ENCODE measurements around the gene MCU.

Gene MCU

DNA sequence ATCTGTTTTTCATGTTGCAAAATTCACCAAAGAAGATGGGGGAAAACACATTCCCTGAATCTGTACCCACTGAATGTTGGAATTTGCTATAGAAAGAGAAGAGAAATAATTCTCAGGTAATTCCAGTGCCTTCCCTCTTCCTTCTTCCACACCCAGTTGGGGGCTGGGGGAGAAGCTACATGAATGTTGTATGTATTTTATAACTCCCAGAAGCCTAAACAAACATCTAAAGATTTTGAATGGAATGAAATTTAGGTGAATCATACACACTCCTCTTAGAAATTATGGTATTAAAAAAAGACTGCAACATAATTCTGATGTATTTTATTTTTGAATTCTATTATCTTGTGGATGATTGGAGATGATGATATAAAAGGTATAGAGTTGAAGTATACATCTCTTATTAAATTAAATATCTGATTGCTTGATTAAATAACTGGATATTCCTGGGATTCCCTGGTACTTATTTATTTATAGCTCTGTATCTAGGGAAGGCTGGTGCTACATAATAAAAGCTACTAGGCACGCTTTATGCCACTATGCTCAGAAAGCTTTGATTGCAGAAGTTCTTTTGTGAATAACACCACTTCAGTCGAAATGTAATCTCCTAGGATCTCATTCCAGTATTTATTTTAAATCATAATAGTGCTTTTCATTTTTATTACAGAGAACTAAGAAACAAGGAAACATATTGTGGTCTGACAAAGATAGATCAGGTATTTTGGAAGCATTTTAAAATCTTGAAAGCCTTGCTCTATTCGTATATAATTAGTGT is 98.5 kb downstream of the MCU start:
- in situ Hi-C loops (cut with MboI; ENCODE audit: low pct_unique_long_range_greater_than_20kb, low sequenced_read_pairs) = no loop called here
- DNase-seq = no peak

DNA sequence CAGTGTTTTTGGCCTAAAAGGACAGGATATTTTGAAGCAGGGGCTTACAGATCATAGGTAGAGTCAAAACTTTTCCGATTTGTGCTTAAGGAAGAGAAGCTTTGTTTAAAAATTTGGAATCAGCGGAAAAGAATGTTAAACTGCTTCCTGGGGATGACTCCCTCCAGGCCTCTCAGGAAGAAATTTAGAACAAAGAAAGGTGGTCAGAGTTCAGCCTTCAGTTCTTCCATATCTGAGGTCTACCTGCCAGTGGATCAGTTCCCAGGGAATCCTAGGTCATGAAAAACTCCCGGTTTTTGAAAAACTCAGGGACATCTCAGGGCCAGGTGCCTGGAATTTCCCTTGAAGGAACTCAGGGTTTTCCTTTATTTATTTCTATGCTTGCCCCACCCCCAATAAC is 100.3 kb downstream of the MCU start:
- DNase-seq = no peak
- in situ Hi-C loops (cut with MboI; ENCODE audit: low pct_unique_long_range_greater_than_20kb, low sequenced_read_pairs) = no loop called here

DNA sequence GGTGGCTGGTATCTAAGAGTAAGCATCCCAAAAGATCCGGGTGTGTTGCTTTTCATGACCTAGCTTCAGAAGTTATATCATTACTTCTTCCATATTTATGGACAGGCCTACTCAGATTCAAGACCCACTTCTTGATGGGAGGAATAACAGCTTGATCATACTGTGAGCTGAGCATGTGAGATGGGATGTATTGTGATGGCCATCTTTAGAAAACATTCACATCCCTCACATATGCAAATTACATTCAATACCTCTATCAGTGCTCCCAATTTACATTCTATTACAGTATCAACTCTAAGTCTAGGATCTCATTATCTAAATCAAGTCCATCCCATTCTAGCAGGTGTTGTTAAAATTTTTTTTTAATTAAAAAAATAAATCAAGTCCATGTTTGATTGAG is 101.8 kb downstream of the MCU start:
- in situ Hi-C loops (cut with MboI; ENCODE audit: low pct_unique_long_range_greater_than_20kb, low sequenced_read_pairs) = no loop called here
- DNase-seq = no peak

DNA sequence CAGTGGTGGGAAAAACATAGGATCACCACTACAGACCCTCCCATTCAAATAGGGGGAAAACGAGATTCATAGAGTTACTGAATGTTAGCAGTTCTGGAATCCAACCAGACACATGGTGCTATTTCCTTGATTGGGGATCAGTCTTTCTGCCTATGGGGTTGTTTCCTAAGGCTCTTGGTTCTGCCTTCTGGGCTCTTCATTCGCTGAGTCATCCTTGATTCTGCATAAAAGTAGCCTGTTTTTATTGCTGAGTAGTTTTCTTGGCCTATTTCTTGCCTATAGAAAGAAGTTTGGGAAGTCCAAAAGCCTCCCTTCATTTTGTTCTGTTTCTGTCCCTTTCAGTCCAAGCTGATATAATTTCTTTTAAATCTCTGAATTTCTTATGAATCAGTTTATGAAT is 102.3 kb downstream of the MCU start:
- in situ Hi-C loops (cut with MboI; ENCODE audit: low pct_unique_long_range_greater_than_20kb, low sequenced_read_pairs) = no loop called here
- DNase-seq = no peak

DNA sequence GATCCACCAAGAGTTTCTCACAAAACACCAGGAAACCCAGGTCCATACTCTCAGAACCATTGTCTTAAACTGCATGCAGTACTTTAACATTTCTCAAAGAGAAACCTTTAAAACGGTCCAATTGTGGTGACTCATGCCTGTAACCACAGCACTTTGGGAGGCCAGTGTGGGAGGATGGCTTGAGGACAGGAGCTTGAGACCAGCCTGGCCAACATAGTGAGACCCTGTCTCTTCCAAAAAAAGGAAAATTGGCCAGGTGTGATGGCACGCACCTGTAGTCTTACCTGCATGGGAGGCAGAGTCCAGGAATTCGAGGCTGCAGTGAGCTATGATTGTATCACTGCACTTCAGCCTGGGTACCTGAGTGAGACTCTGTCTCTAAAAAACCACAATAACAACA is 104.1 kb downstream of the MCU start:
- DNase-seq = no peak
- in situ Hi-C loops (cut with MboI; ENCODE audit: low pct_unique_long_range_greater_than_20kb, low sequenced_read_pairs) = no loop called here

DNA sequence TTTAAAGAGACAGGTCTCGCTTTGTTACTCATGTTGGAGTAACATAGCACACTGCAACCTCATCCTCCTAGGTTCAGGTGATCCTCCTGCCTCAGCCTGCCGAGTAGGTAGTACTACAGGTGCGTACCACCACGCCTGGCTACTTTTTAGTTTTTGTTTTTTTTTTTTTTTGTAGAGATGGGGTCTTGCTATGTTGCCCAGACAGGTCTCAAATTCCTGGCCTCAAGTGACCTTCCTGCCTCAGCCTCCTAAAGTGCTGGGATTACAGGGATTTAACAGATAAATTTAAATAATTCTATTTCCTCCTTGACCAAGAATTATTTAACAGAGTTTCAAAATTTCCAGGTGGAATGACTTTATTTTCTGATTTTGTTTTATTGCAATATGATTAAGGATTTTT is 104.6 kb downstream of the MCU start:
- DNase-seq = no peak
- in situ Hi-C loops (cut with MboI; ENCODE audit: low pct_unique_long_range_greater_than_20kb, low sequenced_read_pairs) = no loop called here

DNA sequence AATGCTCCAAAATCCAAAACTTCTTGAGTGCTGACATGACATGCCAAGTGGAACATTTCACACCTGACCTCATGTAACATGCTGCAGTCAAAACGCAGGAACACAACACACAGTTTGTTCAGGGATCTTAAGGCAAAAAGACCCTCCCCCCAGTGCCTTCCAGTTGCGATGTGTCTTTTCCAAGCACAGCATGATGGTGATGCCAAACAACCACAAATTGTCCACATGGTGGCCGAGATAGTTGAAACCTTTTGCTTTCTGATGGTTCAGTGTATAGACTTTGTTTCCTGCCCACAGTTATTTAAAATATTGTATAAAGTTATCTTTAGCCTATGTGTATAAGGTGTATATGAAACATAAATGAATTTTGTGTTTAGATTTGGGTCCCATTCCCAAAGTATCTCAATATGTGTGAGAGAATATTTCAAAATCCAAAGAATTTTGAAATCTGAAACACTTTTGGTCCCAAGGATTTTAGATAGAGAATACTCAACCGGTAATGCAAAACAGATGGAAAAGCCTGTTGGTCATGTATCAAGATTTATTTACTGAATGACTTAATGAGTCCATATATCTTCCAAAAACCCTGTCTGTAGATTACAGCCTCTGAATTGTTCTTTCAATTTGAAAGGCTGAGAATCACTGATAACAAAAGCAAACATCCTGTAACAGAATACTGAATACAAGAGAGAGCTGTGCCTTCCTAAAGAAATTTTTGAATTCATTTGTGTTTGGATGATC is 108.2 kb downstream of the MCU start:
- no peak for DNase-seq
- in situ Hi-C loops (cut with MboI; ENCODE audit: low pct_unique_long_range_greater_than_20kb, low sequenced_read_pairs) = no loop called here

DNA sequence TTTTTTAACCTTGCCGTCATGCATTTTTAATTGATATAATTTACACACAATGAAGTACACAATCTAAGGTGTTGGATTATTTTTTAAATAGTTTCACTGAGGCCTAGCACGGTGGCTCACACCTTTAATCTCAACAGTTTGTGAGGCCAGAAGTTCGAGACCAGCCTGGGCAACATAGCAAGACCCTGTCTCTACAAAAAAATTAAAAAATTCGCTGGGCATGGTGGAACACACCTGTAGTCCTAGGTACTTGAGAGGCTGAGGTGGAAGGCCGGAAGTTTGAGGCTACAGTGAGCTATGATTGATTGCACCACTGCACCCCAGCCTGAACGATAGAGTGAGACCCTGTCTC is 108.8 kb downstream of the MCU start:
- no peak for DNase-seq
- in situ Hi-C loops (cut with MboI; ENCODE audit: low pct_unique_long_range_greater_than_20kb, low sequenced_read_pairs) = no loop called here

DNA sequence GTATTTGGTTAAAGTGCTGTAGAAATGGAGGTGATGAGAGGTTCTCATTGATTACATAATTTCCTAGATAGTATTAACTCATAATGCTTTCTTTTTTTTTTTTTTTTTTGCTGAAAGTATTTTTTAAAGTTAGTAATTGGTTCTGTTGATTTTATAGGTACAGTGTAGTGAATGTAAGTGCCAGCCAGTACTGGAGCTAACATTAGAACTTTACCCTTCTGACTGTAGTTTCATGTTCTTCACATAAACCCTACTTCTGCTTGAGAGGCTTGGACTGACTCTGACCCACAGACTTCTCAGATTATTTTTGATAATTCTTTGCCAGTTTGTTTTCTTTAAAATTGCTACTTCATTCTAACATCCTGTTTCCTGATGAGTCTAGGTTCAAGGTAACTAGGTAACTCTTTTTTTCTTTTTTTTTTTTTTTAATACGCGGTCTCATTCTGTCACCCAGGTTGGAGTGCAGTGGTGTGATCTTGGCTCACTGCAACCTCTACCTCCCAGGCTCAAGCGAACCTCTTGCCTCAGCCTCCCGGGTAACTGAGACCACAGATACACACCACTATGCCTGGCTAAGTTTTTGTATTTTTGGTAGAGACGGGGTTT is 109.4 kb downstream of the MCU start:
- DNase-seq = no peak
- in situ Hi-C loops (cut with MboI; ENCODE audit: low pct_unique_long_range_greater_than_20kb, low sequenced_read_pairs) = no loop called here

DNA sequence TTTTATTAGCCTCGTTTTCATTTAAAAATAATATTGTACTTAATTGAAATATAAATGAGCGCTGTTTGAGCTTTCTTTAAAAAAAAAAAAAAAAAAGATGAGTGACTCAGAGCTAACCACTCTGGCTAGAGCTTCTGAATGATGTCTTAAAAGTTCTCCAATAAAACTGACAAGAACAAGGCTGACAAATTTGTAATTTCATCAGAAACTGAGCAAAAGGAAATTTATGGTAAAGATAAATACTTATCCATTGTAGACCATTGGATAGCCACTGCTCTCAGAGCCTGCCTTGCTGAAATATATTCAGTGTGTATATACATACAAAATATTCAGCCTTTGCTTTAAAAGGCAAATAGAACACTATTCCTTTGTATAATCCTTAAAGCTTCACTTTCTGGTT is 110.4 kb downstream of the MCU start:
- in situ Hi-C loops (cut with MboI; ENCODE audit: low pct_unique_long_range_greater_than_20kb, low sequenced_read_pairs) = no loop called here
- no peak for DNase-seq

DNA sequence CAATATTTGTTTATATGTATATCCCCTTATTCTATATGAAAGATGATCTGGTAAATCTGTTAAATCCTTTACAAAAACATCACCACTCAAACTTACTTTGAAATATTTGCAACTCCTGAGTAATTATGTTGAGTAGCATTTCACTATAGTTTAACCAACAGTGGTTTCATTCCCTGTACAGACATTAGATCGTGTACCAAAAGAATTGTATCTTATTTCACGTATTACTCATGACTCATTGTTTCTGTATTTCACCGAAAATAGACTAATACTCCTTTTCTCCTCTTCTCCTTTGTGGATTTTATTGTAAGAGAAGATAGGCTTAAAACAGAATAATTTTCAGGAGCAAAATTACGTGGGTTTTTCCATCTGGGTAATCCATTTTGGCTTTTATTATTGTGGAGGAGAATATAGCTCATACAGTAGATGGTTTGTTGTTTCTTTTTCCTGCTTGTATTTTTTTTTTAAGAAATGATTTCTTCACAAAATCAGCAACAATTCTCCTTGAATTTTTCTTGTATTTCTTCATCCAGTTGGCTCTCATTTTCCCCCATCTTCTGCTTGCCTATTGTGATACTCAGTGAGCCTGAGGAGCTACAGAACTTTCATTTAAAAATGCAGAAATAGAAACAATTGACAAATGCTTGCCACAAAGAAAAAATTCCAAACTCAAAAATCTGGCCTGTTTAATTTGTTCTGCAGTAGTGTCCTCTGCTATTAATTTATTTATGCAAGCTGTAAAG is 111.0 kb downstream of the MCU start:
- in situ Hi-C loops (cut with MboI; ENCODE audit: low pct_unique_long_range_greater_than_20kb, low sequenced_read_pairs) = no loop called here

DNA sequence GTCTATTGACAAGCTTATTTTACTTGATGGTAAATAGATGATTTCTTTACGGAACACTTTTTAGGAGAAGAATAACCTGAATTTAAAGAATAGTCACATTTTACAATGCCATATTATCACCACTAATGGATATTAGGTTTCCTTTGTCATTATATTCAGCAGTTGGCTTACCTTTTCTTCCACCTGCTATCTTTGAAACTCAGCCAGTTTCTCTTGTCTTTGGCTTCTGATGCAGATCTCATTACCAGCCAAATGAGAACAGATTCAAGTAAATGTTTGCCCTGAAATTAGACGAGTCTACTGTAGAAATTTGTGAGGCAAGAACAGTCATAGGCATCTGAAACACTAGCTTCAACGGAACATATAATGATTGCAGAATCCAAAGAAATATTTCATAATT is 116.1 kb downstream of the MCU start:
- in situ Hi-C loops (cut with MboI; ENCODE audit: low pct_unique_long_range_greater_than_20kb, low sequenced_read_pairs) = no loop called here
- no peak for DNase-seq

More for the DNA sequence above, 111.0 kb downstream of the MCU start:
- DNase-seq = no peak

DNA sequence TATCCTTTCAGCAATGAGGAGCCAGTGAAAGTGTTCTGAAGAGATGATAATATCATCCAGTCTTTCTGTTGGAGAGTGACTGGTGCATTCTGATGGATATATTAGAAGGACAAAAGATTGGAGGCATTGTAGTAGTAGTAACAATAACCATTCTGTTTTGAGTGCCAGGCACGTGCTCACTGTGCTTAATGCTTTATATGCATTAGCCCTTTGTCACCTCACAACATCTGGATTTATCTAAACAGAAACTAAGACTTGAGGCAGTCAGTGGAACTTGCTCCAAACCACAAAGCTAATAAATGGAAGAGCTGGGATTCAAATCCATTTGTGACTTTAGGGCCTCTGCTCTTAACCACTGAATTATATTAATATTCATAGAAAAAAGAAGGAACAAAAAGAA is 117.1 kb downstream of the MCU start:
- no peak for DNase-seq
- in situ Hi-C loops (cut with MboI; ENCODE audit: low pct_unique_long_range_greater_than_20kb, low sequenced_read_pairs) = no loop called here

DNA sequence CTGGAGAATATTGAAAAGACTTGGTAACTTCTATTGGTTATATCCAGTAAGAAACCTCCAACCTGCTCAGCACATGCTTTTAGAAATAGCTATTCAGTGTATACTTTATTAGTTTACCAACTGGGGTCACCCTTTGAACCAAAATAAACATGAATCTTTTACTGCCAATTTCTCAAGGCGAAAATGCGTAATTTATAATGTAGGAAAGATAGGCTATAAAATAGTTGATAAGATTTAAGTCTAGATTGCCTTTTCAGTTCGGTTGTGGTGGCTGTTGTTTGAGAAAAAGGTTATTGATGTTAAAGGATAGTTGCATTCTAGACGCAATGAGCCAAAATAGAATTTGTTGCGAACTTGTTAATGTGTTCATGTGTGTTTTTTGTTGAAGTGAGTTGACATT is 119.0 kb downstream of the MCU start:
- in situ Hi-C loops (cut with MboI; ENCODE audit: low pct_unique_long_range_greater_than_20kb, low sequenced_read_pairs) = no loop called here
- no peak for DNase-seq

DNA sequence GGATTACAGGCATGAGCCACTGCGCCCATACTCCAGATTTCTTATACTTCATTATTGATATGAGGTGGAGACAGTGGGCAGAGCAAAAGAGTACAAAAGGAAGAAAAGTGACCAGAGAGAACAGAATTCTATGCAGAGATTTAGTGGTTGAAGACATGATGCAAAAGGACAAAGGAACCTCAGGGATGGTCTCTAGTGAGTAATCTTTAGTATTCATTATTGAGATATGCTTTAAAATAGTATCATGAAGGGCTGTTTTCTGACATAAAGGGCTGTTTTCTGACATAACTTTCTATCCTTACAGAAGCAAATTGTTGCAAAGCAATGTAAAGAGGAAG is 120.4 kb downstream of the MCU start:
- no peak for DNase-seq
- in situ Hi-C loops (cut with MboI; ENCODE audit: low pct_unique_long_range_greater_than_20kb, low sequenced_read_pairs) = no loop called here

DNA sequence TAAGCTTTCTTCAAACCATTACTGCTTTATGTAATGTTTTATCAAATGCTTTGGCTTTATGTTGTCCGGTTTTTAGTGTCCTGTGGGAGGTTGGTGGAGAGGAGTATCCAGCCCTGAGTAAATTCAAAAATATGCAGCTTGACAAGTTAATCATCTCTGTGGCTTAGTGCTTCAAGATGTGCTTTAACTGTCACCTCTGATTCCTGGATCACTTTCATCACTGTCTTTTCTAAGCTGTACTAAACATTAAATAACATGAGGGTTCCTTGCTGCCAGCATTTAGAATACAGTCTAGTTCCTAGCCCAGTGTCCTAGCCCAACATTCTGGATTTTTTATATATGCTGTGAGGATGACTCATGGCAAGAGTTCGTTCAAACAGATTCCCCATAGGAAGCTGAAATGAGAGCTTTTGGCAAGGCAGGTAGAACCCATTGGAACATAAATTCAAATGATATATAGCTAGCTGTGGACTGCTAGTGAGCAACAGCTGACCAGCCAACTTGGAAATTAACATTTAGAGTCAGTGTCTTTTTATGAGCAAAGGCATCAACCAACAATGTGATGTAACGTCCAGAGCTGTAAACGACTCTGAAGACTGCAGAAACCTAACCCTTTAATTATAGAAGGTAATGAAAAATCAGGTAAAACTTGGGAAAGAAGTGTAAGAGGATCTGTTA is 120.9 kb downstream of the MCU start:
- DNase-seq = peak; percentile 26
- in situ Hi-C loops (cut with MboI; ENCODE audit: low pct_unique_long_range_greater_than_20kb, low sequenced_read_pairs) = no loop called here

DNA sequence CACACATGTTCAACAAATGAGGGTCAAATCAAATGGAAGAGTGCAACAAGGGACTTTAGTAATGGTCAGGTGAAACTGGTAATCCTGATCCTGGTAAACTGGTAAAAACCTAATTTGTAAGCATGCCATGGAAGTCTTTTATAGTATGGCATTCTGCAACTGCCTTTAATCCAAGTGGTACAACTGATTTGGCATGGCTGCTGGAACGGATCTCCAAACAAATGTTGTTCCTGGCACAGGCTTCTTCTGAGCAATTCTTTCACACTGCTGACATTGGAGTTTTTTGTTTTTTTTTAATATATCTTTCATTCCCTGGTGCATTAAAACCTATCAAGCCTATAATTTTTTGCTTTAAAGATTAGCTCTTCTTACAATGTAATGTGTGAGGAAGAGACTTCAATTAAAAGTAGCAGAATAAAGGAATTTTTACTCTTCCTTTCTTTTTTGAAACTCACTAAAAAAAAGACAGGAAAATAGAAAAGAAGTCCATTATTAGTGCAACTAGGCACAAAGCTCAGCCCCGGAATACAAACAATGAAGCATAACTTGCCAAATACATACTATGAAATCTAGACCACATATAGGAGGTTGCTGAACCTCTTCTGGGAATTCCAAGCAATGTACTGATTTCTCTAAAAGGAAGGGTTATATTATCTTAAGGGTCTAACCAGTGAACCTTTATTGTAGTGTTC is 122.3 kb downstream of the MCU start:
- in situ Hi-C loops (cut with MboI; ENCODE audit: low pct_unique_long_range_greater_than_20kb, low sequenced_read_pairs) = no loop called here
- no peak for DNase-seq

DNA sequence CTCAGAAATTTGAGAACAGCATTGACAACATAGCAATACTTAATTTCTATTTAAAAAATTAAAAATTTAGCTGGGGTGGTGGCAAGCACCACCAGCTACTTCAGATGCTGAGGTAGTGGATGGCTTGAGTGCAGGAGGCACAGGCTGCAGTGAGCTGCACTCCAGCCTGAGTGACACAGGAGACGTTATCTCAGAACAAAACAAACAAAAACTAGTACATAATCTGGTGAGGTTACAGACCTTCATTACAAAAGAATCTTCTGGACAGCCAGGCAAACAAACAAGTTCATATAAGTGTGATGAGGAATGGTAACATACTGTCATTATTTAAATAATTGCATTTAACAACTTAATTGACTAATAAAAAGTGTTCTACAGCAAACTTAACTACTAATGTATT is 124.6 kb downstream of the MCU start:
- in situ Hi-C loops (cut with MboI; ENCODE audit: low pct_unique_long_range_greater_than_20kb, low sequenced_read_pairs) = no loop called here
- no peak for DNase-seq

DNA sequence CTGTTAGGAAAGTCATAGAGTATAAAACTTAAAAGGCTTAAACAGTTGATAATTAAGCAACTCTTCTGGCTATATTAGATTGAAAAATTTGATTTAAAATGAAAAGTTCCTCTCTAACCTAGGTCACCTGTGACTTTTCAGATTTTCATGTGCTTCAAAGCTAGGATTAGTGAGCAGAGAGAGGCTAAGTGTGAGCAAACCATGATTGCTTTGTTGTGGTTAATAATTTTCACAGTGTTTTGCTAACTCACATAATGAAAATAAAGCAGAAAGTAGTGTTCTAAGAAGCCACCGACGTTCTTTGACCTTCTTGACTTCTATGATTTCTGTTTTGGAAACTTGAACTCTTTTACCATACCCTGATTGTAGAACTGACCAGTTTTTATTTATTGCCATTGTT is 126.1 kb downstream of the MCU start:
- in situ Hi-C loops (cut with MboI; ENCODE audit: low pct_unique_long_range_greater_than_20kb, low sequenced_read_pairs) = no loop called here
- DNase-seq = no peak
